Hepatocyte (in vitro differentiated cells): ENCODE measurements around the gene PHF14.

Source experiments
- EZH2 ChIP-seq: fragments of 200-600 bp; sonication (generic); IDR thresholded peaks from 2 replicates; pipeline ENCODE4 v1.6.1; 2016; ENCODE audit warnings: antibody characterized with exemption, mild to moderate bottlenecking, borderline replicate concordance
- EZH2phosphoT487 ChIP-seq: fragments of 200-600 bp; sonication (generic); IDR thresholded peaks from one replicate; pipeline ENCODE4 v1.6.1; 2018; ENCODE audit warnings: antibody characterized with exemption, mild to moderate bottlenecking, low read depth, moderate library complexity; ENCODE audit not compliant: unreplicated experiment, severe bottlenecking
- TF ChIP-seq, protein P1 (sequence below): fragments of 200-600 bp; sonication (generic); IDR thresholded peaks from 2 replicates; pipeline ENCODE4 v1.5.1; 2016; ENCODE audit warnings: antibody characterized with exemption, mild to moderate bottlenecking; ENCODE audit not compliant: poor library complexity

DNA sequence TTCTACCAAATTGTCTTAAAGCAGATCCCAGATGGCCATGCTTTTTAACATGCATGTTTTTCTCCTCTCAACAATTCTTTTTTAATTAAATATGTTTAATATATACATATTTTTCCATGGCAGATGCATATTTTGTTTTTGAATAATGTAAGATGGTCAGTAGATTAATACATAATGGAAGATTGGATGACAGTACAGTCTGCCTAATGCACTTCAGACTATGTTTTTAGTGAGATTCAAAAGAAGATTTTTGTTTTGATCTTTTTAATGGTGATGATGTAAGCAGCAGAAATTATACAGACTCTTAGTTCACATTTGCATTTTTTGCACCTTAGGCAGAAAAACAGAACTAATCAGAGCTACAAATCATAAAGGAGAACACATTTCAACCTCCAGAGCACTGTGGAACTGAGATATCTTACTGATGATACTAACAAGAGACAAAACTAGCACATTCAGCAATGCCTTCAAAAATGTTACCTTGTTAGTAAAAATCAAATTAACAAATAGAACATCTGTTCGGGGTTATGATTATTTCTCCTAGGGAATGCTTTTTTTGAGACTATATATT, 203.4 kb downstream of the PHF14 start:
- TF ChIP-seq, protein P1, sequence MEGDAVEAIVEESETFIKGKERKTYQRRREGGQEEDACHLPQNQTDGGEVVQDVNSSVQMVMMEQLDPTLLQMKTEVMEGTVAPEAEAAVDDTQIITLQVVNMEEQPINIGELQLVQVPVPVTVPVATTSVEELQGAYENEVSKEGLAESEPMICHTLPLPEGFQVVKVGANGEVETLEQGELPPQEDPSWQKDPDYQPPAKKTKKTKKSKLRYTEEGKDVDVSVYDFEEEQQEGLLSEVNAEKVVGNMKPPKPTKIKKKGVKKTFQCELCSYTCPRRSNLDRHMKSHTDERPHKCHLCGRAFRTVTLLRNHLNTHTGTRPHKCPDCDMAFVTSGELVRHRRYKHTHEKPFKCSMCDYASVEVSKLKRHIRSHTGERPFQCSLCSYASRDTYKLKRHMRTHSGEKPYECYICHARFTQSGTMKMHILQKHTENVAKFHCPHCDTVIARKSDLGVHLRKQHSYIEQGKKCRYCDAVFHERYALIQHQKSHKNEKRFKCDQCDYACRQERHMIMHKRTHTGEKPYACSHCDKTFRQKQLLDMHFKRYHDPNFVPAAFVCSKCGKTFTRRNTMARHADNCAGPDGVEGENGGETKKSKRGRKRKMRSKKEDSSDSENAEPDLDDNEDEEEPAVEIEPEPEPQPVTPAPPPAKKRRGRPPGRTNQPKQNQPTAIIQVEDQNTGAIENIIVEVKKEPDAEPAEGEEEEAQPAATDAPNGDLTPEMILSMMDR = no peak
- no peak for TF ChIP-seq EZH2
- no peak for TF ChIP-seq EZH2phosphoT487
